NT2/D1 (cell line): ENCODE results near the gene SREBF2.

Source experiments
- DNase-seq: peaks from one replicate; pipeline ENCODE4 v3.0.0-alpha.2; 2011; ENCODE audit warnings: low read depth, low spot score
- H3K27me3 ChIP-seq: 2 replicates; pipeline ENCODE4 v1.6.0; 2011; ENCODE audit warnings: mild to moderate bottlenecking; ENCODE audit not compliant: insufficient read length, insufficient read depth
- H3K36me3 ChIP-seq: 2 replicates; pipeline ENCODE4 v1.6.1; 2011; ENCODE audit warnings: mild to moderate bottlenecking, low read length, mixed read lengths; ENCODE audit not compliant: insufficient read depth, insufficient read length
- H3K4me1 ChIP-seq: 2 replicates; pipeline ENCODE4 v1.5.1; 2011; ENCODE audit not compliant: insufficient read depth, insufficient read length
- H3K4me3 ChIP-seq: 2 replicates; pipeline ENCODE4 v1.5.1; 2011; ENCODE audit warnings: low read depth; ENCODE audit not compliant: insufficient read length
- H3K9ac ChIP-seq: 2 replicates; pipeline ENCODE4 v1.6.0; 2011; ENCODE audit warnings: low read depth; ENCODE audit not compliant: insufficient read length
- H3K9me3 ChIP-seq: 2 replicates; pipeline ENCODE4 v1.5.1; 2011; ENCODE audit warnings: mild to moderate bottlenecking, low read length; ENCODE audit not compliant: insufficient read depth
- SUZ12 ChIP-seq: IDR thresholded peaks from 2 replicates; pipeline ENCODE4 v1.6.1; 2011; ENCODE audit not compliant: insufficient read length, insufficient read depth; ENCODE audit errors: extremely low read depth
- YY1 ChIP-seq: IDR thresholded peaks from 2 replicates; pipeline ENCODE4 v1.6.1; 2011; ENCODE audit not compliant: insufficient read length, insufficient read depth
- ZNF274 ChIP-seq: IDR thresholded peaks from 2 replicates; pipeline ENCODE4 v1.6.1; 2011; ENCODE audit warnings: mild to moderate bottlenecking, low read depth, low read length

Gene SREBF2

GRCh38 chr22:41821471-41822316, 11.2 kb upstream of the SREBF2 start:
- Histone ChIP-seq H3K9me3 (no peaks in the 10 kb centered on the region), H3K4me1 (peaks cover 25% of the 10 kb centered on the region), H3K27me3 (no peaks in the 10 kb centered on the region), H3K9ac (no peak overlapping the region), H3K36me3 (peaks cover 31% of the 10 kb centered on the region), H3K4me3 (no peak overlapping the region)
- TF ChIP-seq YY1 (no peak), ZNF274 (no peak), SUZ12 (no peak)
- DNase-seq = no peak

GRCh38 chr22:41822317-41823057, 10.4 kb upstream of the SREBF2 start:
- no peak for DNase-seq

GRCh38 chr22:41823797-41824196, 9.1 kb upstream of the SREBF2 start:
- peaks cover 28% of the 10 kb centered on the region for H3K4me1 ChIP-seq
- no peaks in the 10 kb centered on the region for H3K27me3 ChIP-seq
- DNase-seq = no peak
- no peak overlapping the region for H3K4me3 ChIP-seq
- no peaks in the 10 kb centered on the region for H3K9me3 ChIP-seq
- TF ChIP-seq YY1 = no peak
- TF ChIP-seq SUZ12 = no peak
- no peak for TF ChIP-seq ZNF274
- no peak overlapping the region for H3K9ac ChIP-seq
- peaks cover 25% of the 10 kb centered on the region for H3K36me3 ChIP-seq

More at GRCh38 chr22:41822317-41823057, 10.4 kb upstream of the SREBF2 start:
- H3K4me1 ChIP-seq = peaks cover 27% of the 10 kb centered on the region
- H3K9me3 ChIP-seq = no peaks in the 10 kb centered on the region
- no peak overlapping the region for H3K9ac ChIP-seq
- H3K4me3 ChIP-seq = no peak overlapping the region
- no peaks in the 10 kb centered on the region for H3K27me3 ChIP-seq
- no peak for TF ChIP-seq YY1
- peaks cover 29% of the 10 kb centered on the region for H3K36me3 ChIP-seq

GRCh38 chr22:41825376-41825775, 7.5 kb upstream of the SREBF2 start:
- H3K27me3 ChIP-seq = no peaks in the 10 kb centered on the region
- no peak overlapping the region for H3K9ac ChIP-seq
- TF ChIP-seq YY1 = no peak
- no peak for TF ChIP-seq ZNF274
- TF ChIP-seq SUZ12 = no peak
- H3K4me3 ChIP-seq = no peak overlapping the region
- H3K4me1 ChIP-seq = peaks cover 28% of the 10 kb centered on the region
- no peak for DNase-seq
- no peaks in the 10 kb centered on the region for H3K9me3 ChIP-seq
- H3K36me3 ChIP-seq = peaks cover 16% of the 10 kb centered on the region

GRCh38 chr22:41826021-41826420, 6.9 kb upstream of the SREBF2 start:
- Histone ChIP-seq H3K4me1 (peaks cover 28% of the 10 kb centered on the region), H3K9me3 (no peaks in the 10 kb centered on the region), H3K9ac (peak overlapping the region; percentile 21)

GRCh38 chr22:41826430-41827383, 6.2 kb upstream of the SREBF2 start:
- Histone ChIP-seq H3K4me3 (no peak overlapping the region), H3K4me1 (peaks cover 28% of the 10 kb centered on the region), H3K9ac (peak overlapping the region; percentile 32), H3K36me3 (peaks cover 11% of the 10 kb centered on the region), H3K9me3 (peaks cover 5% of the 10 kb centered on the region; the same call in 1 of the 2 replicates), H3K27me3 (no peaks in the 10 kb centered on the region)
- DNase-seq = no peak
- no peak for TF ChIP-seq YY1
- no peak for TF ChIP-seq SUZ12
- TF ChIP-seq ZNF274 = no peak

More at GRCh38 chr22:41826021-41826420, 6.9 kb upstream of the SREBF2 start:
- Histone ChIP-seq H3K27me3 (no peaks in the 10 kb centered on the region), H3K4me3 (no peak overlapping the region), H3K36me3 (peaks cover 11% of the 10 kb centered on the region)
- DNase-seq = no peak
- TF ChIP-seq ZNF274 (no peak), YY1 (no peak), SUZ12 (no peak)
